Inflammatory macrophage treated with lipopolysaccharide for 1 hour (primary cell): Measurements from ENCODE around the gene CHCHD1.
"Not testable (repeated sequence)": the region's sequence is repeated elsewhere in the genome, so short reads cannot be mapped to it uniquely, and the experiment has no call there.

ENCODE experiments used
- DNase-seq, 2 donors: peaks; one replicate each; pipeline ENCODE4 v3.0.0-alpha.2; 2020 to 2022

Gene CHCHD1

GRCh38 chr10:73795491-73795890 lies 13.6 kb downstream of the CHCHD1 start:
- not testable (repeated sequence) for DNase-seq

DNA sequence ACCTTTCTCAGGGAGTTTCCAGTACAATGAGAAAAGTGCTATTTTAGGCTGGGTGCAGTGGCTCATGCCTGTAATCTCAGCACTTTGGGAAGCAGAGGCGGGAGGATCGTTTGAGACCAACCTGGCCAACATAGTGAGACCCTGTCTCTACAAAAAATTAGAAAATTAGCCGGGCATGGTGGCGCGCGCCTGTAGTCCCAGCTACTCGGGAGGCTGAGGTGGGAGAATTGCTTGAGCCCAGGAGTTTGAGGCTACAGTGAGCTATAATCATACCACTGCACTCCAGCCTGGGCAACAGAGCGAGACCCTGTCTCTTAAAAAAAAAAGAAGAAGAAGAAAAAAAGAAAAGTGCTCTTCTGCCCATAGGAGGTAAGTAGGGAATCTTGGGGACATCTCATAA lies 14.2 kb downstream of the CHCHD1 start:
- DNase-seq, result not testable (repeated sequence)

GRCh38 chr10:73796766-73797165 lies 14.9 kb downstream of the CHCHD1 start:
- no peak for DNase-seq

DNA sequence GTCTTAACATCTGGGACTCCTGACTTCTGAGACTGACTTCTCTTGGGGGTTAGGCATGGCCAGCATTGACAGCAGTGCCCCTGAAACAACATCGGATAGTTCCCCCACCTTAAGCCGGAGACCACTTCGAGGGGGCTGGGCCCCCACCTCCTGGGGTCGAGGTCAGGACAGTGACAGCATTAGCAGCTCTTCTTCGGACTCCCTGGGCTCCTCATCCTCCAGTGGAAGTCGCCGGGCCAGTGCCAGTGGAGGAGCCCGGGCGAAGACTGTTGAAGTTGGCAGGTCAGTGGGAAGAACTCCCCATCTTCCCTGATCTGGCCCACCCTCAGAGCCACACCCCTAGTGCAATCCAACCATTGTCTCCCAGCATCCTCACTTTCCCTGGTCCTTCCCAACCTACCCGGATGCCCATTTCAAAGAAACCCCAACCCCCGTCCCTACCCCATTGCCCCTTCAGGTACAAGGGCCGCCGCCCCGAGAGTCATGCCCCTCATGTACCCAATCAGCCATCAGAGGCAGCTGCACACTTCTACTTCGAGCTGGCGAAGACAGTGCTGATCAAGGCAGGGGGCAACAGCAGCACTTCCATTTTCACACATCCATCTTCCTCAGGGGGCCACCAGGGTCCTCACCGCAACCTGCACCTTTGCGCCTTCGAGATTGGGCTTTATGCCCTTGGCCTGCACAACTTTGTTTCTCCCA lies 15.6 kb downstream of the CHCHD1 start:
- DNase-seq, result no peak

DNA sequence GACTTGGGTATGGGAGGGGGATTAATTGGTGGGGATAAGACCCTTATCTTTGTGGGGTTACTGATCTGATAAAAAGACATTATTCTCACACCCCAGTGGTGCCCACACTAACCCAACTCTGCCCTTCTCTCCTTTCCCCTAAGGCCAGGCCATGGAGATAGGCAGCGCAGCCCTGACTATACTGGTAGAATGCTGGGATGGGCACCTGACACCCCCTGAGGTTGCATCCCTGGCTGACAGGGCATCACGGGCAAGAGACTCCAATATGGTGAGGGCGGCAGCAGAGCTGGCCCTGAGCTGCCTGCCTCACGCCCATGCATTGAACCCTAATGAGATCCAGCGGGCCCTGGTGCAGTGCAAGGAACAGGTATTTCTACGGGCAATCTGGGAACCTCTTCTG lies 16.2 kb downstream of the CHCHD1 start:
- DNase-seq, result no peak

DNA sequence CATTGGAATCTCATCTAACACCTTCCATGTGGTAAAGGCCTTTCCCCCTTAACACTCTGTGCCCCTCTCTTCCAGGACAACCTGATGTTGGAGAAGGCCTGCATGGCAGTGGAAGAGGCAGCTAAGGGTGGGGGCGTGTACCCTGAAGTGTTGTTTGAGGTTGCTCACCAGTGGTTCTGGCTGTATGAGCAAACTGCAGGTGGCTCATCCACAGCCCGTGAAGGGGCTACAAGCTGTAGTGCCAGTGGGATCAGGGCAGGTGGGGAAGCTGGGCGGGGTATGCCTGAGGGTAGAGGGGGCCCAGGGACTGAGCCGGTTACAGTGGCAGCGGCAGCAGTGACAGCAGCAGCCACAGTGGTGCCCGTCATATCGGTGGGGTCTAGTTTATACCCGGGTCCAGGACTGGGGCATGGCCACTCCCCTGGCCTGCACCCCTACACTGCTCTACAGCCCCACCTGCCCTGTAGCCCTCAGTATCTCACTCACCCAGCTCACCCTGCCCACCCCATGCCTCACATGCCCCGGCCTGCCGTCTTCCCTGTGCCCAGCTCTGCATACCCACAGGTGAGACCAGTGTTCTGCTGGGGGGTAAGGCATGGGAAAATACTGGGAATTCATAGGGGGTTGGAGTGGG lies 17.2 kb downstream of the CHCHD1 start:
- DNase-seq, result no peak

- DNase-seq, result no peak
These were observed 18.2 kb downstream of the CHCHD1 start for GRCh38 chr10:73799899-73800559.

- DNase-seq, result no peak
These were observed 18.9 kb downstream of the CHCHD1 start for GRCh38 chr10:73800560-73801252.

DNA sequence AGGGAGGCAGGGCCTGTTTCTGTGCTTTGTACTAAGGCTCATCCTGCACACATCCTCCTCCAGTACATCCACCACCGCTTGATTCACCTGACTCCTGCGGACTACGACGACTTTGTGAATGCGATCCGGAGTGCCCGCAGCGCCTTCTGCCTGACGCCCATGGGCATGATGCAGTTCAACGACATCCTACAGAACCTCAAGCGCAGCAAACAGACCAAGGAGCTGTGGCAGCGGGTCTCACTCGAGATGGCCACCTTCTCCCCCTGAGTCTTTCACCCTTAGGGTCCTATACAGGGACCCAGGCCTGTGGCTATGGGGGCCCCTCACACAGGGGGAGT lies 19.4 kb downstream of the CHCHD1 start:
- no peak for DNase-seq

- DNase-seq, result no peak
These were observed 20.6 kb downstream of the CHCHD1 start for GRCh38 chr10:73802276-73802991.

DNA sequence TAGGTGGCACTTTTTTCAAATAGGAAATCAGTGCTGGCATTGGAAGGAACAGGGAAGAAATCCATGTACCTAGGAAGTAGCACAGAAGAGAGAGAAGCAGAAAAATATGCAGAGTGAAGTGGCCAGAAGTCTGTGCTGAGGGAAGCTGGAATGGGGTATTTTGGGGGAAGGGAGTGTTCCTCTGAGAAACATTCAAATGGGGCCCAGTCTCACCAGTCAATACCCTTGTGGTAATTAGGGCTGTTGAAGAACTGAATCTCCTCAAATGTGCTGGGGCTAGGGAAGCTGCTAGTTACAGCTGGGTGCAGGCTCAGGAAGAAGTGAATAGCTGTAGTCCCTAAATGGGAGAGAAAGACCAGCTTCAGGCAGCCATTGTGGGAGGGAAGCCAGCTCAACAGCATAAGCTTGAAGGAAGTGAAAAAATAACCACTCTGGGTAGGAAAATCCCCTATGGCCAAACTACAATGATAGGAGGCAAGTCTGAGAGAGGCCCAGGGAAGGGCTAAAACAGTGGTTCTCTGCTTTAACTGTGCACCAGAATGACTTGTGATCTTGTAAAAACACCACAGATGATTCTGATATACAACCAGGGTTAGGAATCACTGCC lies 21.9 kb downstream of the CHCHD1 start:
- peak; percentile 71 to 74 for DNase-seq

GRCh38 chr10:73806176-73806950 lies 24.5 kb downstream of the CHCHD1 start:
- no peak for DNase-seq

DNA sequence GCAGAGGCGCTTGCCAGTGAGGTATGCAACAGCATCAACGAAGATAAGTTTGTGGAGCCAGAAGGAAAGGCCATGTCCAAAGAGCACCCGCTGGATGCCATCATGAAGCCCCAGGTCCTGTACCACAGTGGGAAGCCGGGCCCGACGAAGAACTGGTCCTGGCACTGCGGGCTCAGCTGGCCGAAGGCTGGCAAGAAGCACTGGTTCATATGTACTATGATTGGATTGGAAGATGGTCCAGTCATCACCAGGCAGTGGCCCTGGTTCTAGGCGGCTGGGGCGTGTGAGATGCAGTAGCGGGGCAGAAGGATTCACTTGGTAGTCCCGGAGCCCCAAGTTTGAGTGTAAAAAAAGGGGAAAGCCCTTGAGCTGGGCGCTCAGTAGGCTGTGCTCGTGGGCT lies 25.6 kb downstream of the CHCHD1 start:
- no peak for DNase-seq

DNA sequence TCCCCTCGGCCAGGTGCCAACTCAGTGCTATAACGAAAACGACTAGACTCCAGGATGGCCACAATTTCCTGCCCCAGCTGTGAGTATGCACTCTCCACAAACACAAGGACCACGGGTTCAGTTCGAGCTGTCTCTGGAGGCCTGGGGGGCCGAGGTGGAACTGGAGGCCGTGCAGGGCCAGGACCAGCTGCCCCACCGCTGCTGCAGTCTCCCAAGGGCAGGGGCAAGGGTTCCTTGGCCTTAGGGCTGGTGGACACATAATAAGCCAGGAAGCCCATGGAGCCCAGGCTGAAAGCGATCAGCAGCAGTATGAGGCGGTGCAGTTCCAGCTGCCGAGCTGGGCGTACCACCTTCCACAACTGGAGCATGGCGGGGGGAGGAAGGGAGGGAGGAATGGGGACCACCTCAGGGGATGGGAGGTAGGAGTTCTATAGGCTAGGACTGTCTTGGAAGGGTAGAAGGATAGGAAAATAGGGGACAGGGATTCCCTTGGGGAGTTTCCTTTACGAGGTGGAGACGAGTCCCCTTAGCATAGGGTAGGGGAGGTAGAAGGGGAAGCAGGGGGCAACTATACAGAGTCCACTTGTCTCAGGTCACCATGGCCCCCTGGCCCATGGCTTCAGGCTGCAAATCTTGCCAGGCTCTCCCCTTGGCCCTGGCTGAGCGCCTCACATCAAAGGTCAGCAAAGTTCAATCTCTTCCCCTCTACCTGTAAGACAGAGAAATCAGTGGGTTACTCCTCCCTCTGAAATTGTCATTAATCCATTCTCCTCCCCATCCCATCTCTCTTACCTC lies 26.4 kb downstream of the CHCHD1 start:
- DNase-seq, result no peak

DNA sequence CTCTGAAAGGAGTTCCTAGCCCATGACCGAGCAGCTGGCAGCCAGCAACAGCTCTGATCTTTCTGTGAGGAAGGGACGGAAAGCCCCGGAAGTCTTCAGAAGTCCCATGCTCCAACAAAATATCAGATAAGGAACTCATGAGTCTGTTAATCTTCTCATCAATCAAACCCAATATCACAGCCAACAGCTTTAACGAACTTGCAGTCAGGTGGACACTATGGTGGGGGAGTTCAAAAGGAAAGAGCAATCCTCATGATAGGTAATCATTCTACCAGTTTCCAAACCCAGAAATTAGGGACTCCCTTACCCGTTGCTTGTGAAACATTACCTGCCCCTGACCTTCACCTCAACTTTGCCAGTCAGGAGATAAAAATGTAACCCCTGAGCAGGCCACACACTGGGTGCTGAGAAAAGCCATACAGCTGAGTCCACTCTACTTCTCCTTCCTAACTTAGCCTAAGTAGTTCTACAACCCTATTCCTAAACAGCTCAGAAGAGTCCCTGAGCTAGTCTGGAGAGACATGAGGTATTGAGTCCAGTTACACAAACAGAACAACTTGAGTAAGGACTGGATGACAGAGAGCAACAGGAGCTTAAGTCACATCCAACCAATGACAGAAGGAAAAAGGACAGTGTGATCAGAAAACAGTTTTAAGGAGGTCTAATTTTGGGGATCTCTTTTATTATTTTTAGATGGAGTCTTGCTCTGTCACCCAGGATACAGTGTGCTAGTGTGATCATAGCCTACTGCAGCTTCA lies 27.4 kb downstream of the CHCHD1 start:
- peak in 1 of 2 donors; percentile 29 for DNase-seq

DNA sequence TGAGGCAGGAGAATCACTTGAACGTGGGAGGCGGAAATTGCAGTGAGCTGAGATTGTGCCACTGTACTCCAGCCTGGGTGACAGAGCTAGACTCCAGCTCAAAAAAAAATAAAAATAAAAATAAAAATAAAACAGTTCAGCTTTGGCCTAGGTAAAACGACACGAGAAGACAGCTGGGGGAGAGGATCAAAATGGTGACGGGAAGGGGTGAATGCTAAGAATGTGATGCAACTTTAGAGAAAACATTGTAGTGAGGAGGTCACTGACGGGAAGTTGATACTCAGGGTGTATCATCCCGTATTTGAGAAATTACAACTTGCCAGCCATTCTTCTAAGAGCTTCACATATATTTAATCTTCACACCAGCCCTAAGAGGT lies 28.5 kb downstream of the CHCHD1 start:
- peak; percentile 37 to 62 for DNase-seq

DNA sequence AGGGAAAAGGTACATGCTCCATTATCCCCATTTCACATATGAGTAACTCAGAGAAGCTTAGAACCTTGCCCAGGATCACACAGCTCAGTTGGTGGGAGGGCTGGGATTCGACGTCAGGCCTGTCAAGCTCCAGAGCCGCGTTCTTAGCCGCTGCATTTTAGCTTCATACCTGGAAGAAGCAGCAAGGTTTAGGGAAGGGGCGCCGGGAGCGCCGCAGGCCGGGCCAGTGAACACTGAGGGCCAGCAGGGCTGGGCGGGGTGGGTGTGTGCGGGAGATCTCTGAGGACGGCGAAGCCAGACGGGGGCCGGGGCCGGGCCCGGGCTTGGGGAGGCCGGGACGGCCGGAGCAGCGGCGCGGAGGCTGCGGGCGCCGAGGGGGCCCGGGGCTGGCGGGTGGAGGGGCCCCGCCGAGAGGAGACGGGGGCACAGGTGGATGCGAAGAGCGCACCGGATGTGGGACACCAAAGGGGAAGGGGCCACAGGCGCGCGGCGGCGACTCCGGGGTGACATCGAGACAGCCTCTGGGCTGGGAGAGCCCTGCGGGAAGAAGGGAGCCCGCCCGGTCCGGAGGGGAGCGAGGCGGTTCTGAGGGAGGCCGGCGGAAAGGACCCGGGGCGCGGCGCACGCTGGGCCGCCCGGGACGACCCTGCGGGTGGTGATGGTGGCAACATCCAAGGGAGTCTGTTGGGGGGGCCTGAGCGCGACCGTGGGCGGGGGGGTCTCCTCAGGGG lies 29.1 kb downstream of the CHCHD1 start:
- peak in 1 of 2 donors; percentile 12 for DNase-seq

GRCh38 chr10:73812657-73813056 lies 30.8 kb downstream of the CHCHD1 start:
- DNase-seq, result no peak

DNA sequence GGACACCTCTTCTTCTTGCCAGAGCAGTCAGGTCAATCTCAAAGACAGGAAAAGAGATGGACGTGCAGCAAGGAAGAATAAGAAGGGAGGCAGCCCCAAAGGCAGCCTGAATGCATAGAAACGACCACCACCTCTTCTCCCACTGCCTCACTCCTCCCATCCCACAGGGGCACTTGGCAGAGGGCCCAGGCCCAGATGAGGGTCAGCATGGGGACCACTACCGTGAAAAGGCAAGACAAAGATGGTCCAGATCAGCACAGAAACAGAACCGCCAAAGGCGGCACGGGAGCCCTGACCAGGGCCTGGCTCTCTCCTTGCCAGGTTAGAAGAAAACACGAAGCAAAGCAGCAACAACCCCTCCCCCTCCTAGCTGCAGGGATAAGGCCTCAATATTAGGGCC lies 31.5 kb downstream of the CHCHD1 start:
- no peak for DNase-seq
